Stimulated activated CD8-positive, alpha-beta memory T cell treated with anti-CD3 and anti-CD28 coated beads, Interleukin-4, amount 100 ng/mL, for 24 hours (primary cell): ENCODE data around the gene GPRASP3.

Source experiments
- DNase-seq: peaks from one replicate; pipeline ENCODE4 v3.0.0-alpha.2; 2020; ENCODE audit warnings: low read depth

Gene GPRASP3

GRCh38 chrX:102765217-102765616, 44.7 kb downstream of the GPRASP3 start:
- DNase-seq = no peak

- no peak for DNase-seq
These were observed 45.3 kb downstream of the GPRASP3 start for GRCh38 chrX:102765809-102766208.

- DNase-seq = no peak
These were observed 46.7 kb downstream of the GPRASP3 start for GRCh38 chrX:102767287-102767686.

GRCh38 chrX:102768987-102769761, 48.6 kb downstream of the GPRASP3 start:
- peak; percentile 66 for DNase-seq
